H1 (cell line): ENCODE measurements around the gene MAGI2. TPM values are rescaled to one million over a fixed set of nuclear protein-coding genes. Genes with fewer than 3 reads are reported as not detected.

Experiments
- CTCF ChIA-PET: fragments of 300-600 bp; sonication (Branson Sonifier 250); formaldehyde crosslinking; loops from one replicate; lab custom pipeline; 2021; ENCODE audit not compliant: partially characterized antibody; lab: Charles Lee
- POLR2A ChIA-PET: fragments of 300-600 bp; sonication (Branson Sonifier 250); formaldehyde crosslinking; loops from one replicate; lab custom pipeline; 2021; ENCODE audit warnings: inconsistent platforms; ENCODE audit not compliant: partially characterized antibody; lab: Charles Lee
- DNase-seq, 2 experiments: peaks; one replicate each; pipeline versions ENCODE4 v3.0.0 to v3.0.0-alpha.2; 2010 to 2022; ENCODE audit warnings: low spot score in 2 of 2, low read depth in 1 of 2, mixed read lengths in 1 of 2
- FAIRE-seq: peaks from 2 replicates; lab custom pipeline; 2011; peaks lifted over from hg19 to GRCh38; lab: Jason Lieb, UNC
- H2AFZ ChIP-seq: 2 replicates; pipeline ENCODE4 v1.8.1; 2012; ENCODE audit warnings: low read length, inconsistent platforms
- H2AK5ac ChIP-seq: 2 replicates; pipeline ENCODE4 v1.6.1; 2013; ENCODE audit warnings: low read depth, low read length
- H2BK120ac ChIP-seq: replicated peaks from 2 replicates; pipeline ENCODE3; 2013; ENCODE audit warnings: low read depth, low read length, inconsistent platforms
- H2BK12ac ChIP-seq: 2 replicates; pipeline ENCODE4 v1.6.1; 2013; ENCODE audit warnings: low read depth, low read length
- H2BK15ac ChIP-seq: 2 replicates; pipeline ENCODE4 v1.6.1; 2013; ENCODE audit warnings: low read length
- H2BK20ac ChIP-seq: 2 replicates; pipeline ENCODE4 v1.6.1; 2013; ENCODE audit warnings: low read length
- H2BK5ac ChIP-seq: 2 replicates; pipeline ENCODE4 v1.6.1; 2013; ENCODE audit warnings: low read depth, low read length
- H3K14ac ChIP-seq: 2 replicates; pipeline ENCODE4 v1.6.1; 2013; ENCODE audit warnings: inconsistent platforms; ENCODE audit not compliant: insufficient read length
- H3K18ac ChIP-seq: 2 replicates; pipeline ENCODE4 v1.6.1; 2013; ENCODE audit warnings: low read length; ENCODE audit errors: extremely low read depth
- H3K23ac ChIP-seq: 2 replicates; pipeline ENCODE4 v1.6.1; 2013; ENCODE audit warnings: inconsistent platforms; ENCODE audit not compliant: insufficient read length
- H3K23me2 ChIP-seq: 2 replicates; pipeline ENCODE4 v1.6.1; 2013; ENCODE audit warnings: low read depth, low read length
- H3K27ac ChIP-seq: 2 replicates; pipeline ENCODE4 v1.6.1; 2011; ENCODE audit warnings: low read depth, low read length, inconsistent platforms
- H3K27me3 ChIP-seq, 4 experiments: replicated peaks in 1 of 4; 1 replicate in 1 of 4; 2 replicates in 3 of 4; pipeline versions ENCODE4 v1.6.1 to v1.8.1; 2011 to 2013; ENCODE audit warnings: low read length in 3 of 4, mild to moderate bottlenecking in 3 of 4, inconsistent platforms in 2 of 4, mixed read lengths in 2 of 4, moderate library complexity in 1 of 4; ENCODE audit not compliant: control insufficient read depth in 3 of 4, insufficient read depth in 3 of 4; ENCODE audit errors: extremely low read depth in 1 of 4
- H3K36me3 ChIP-seq, 4 experiments: 2 replicates each; pipeline versions ENCODE4 v1.6.1 to v1.8.1; 2011 to 2013; ENCODE audit warnings: mild to moderate bottlenecking in 4 of 4, low read length in 3 of 4, moderate library complexity in 2 of 4, control low read depth in 1 of 4, inconsistent platforms in 1 of 4; ENCODE audit not compliant: insufficient read depth in 4 of 4, control insufficient read depth in 2 of 4
- H3K4ac ChIP-seq: replicated peaks from 2 replicates; pipeline ENCODE3; 2013; ENCODE audit warnings: low read length, low read depth, mixed read lengths, inconsistent platforms; ENCODE audit not compliant: insufficient read length
- H3K4me1 ChIP-seq, 4 experiments: replicated peaks in 1 of 4; 1 replicate in 1 of 4; 2 replicates in 3 of 4; pipeline versions ENCODE4 v1.6.1 to v1.8.1; 2011 to 2013; ENCODE audit warnings: low read length in 3 of 4, inconsistent platforms in 2 of 4, mixed read lengths in 1 of 4; ENCODE audit not compliant: insufficient read depth in 4 of 4, control insufficient read depth in 3 of 4
- H3K4me2 ChIP-seq, 2 experiments: 2 replicates each; pipeline versions ENCODE4 v1.6.1 to v1.8.1; 2011 to 2013; ENCODE audit warnings: low read depth in 2 of 2, low read length in 2 of 2, control low read depth in 1 of 2, inconsistent platforms in 1 of 2, mild to moderate bottlenecking in 1 of 2; ENCODE audit not compliant: insufficient read depth in 1 of 2
- H3K4me3 ChIP-seq, 4 experiments: fragments of 200-600, 300-600 bp in 1 of 4; sonication (generic), shearing (Covaris generic), sonication (Bioruptor Twin) in 1 of 4; 2 replicates each; pipeline versions ENCODE4 v1.5.1 to v1.8.1; 2011 to 2016; ENCODE audit warnings: low read length in 4 of 4, low read depth in 3 of 4, control low read depth in 2 of 4, inconsistent platforms in 2 of 4, mild to moderate bottlenecking in 2 of 4, mixed read lengths in 1 of 4, moderate library complexity in 1 of 4; ENCODE audit not compliant: insufficient read depth in 2 of 4; ENCODE audit errors: extremely low read depth in 1 of 4
- H3K56ac ChIP-seq: replicated peaks from 2 replicates; pipeline ENCODE3; 2013; ENCODE audit warnings: low read depth, mild to moderate bottlenecking, mixed read lengths, low read length, inconsistent platforms; ENCODE audit not compliant: insufficient read length
- H3K79me1 ChIP-seq: 2 replicates; pipeline ENCODE4 v1.6.1; 2013; ENCODE audit warnings: low read depth, low read length, control low read depth
- H3K79me2 ChIP-seq, 2 experiments: 2 replicates each; pipeline versions ENCODE4 v1.6.1 to v1.8.1; 2012 to 2013; ENCODE audit warnings: low read length in 2 of 2, mild to moderate bottlenecking in 2 of 2, inconsistent platforms in 1 of 2; ENCODE audit not compliant: insufficient read depth in 2 of 2, control insufficient read depth in 1 of 2
- H3K9ac ChIP-seq, 4 experiments: replicated peaks in 1 of 4; 1 replicate in 1 of 4; 2 replicates in 3 of 4; pipeline versions ENCODE4 v1.6.1 to v1.8.1; 2011 to 2013; ENCODE audit warnings: low read depth in 3 of 4, low read length in 3 of 4, control low read depth in 2 of 4, mild to moderate bottlenecking in 2 of 4, moderate library complexity in 2 of 4, inconsistent platforms in 1 of 4; ENCODE audit errors: extremely low read depth in 1 of 4
- H3K9me3 ChIP-seq, 2 experiments: 2 replicates each; pipeline versions ENCODE4 v1.6.1 to v1.8.1; 2012 to 2013; ENCODE audit warnings: mild to moderate bottlenecking in 2 of 2, moderate library complexity in 2 of 2, control low read depth in 1 of 2, inconsistent platforms in 1 of 2, low read depth in 1 of 2, low read length in 1 of 2, mixed read lengths in 1 of 2; ENCODE audit not compliant: insufficient read depth in 2 of 2
- H4K20me1 ChIP-seq, 2 experiments: replicated peaks in 1 of 2; 2 replicates each; pipeline versions ENCODE3 to v1.8.1; 2011 to 2013; ENCODE audit warnings: inconsistent platforms in 2 of 2, low read length in 2 of 2, mild to moderate bottlenecking in 1 of 2; ENCODE audit not compliant: insufficient read depth in 2 of 2, control insufficient read depth in 1 of 2
- H4K5ac ChIP-seq: 2 replicates; pipeline ENCODE4 v1.6.1; 2013; ENCODE audit warnings: low read length, low read depth, mixed read lengths, inconsistent platforms; ENCODE audit not compliant: insufficient read length
- H4K8ac ChIP-seq: 2 replicates; pipeline ENCODE4 v1.8.0; 2013; ENCODE audit warnings: mild to moderate bottlenecking, moderate library complexity, low read length, inconsistent platforms; ENCODE audit not compliant: insufficient read depth; ENCODE audit errors: extremely low read depth
- H4K91ac ChIP-seq: replicated peaks from 2 replicates; pipeline ENCODE3; 2013; ENCODE audit warnings: low read length, mixed read lengths, inconsistent platforms; ENCODE audit not compliant: insufficient read length
- BACH1 ChIP-seq: IDR thresholded peaks from 2 replicates; pipeline ENCODE4 v1.6.1; 2012; ENCODE audit warnings: low read length, improper control_type of control experiment
- EGR1 ChIP-seq: IDR thresholded peaks from 2 replicates; pipeline ENCODE4 v1.6.1; 2011; ENCODE audit warnings: low read depth, low read length, borderline replicate concordance
- RNF2 ChIP-seq: fragments of 200-900, 300-1000 bp; sonication (generic); IDR thresholded peaks from 2 replicates; pipeline ENCODE4 v1.7.1; 2016; ENCODE audit warnings: borderline replicate concordance, low read depth, mild to moderate bottlenecking, antibody characterized with exemption, low read length; ENCODE audit not compliant: poor library complexity, severe bottlenecking; ENCODE audit errors: missing control alignments
- RXRA ChIP-seq: IDR thresholded peaks from 2 replicates; pipeline ENCODE4 v1.6.1; 2011; ENCODE audit warnings: low read depth, mild to moderate bottlenecking, low read length, moderate library complexity; ENCODE audit not compliant: insufficient read depth
- SIRT6 ChIP-seq: IDR thresholded peaks from one replicate; pipeline ENCODE4 v1.7.1; 2012; ENCODE audit warnings: low read length, inconsistent platforms
- SP4 ChIP-seq: IDR thresholded peaks from 2 replicates; pipeline ENCODE4 v1.6.1; 2012; ENCODE audit warnings: low read length, inconsistent platforms
- SUZ12 ChIP-seq: fragments of 200-600 bp; sonication (generic); IDR thresholded peaks from 2 replicates; pipeline ENCODE4 v1.6.1; 2012; ENCODE audit warnings: mild to moderate bottlenecking, inconsistent platforms, low read length, moderate library complexity, mixed read lengths
- TCF12 ChIP-seq: IDR thresholded peaks from 2 replicates; pipeline ENCODE4 v1.6.1; 2011; ENCODE audit warnings: low read depth, mild to moderate bottlenecking, low read length
- WGBS, 2 experiments: shearing (Covaris generic) in 1 of 2; methylation state at CpG; one replicate each; pipeline versions ENCODE4 v1.1.6 to v1.1.7; 2013 to 2015; ENCODE audit warnings: low lambda C conversion rate in 2 of 2, mixed read lengths in 2 of 2, inconsistent platforms in 1 of 2, low coverage in 1 of 2, missing lambda C conversion rate in 1 of 2; ENCODE audit not compliant: insufficient replicate concordance in 2 of 2, insufficient coverage in 1 of 2, insufficient read length in 1 of 2; ENCODE audit errors: extremely low coverage in 1 of 2, missing lambda C conversion rate in 1 of 2; 5-methylcytosine and 5-hydroxymethylcytosine counted together
- polyA plus RNA-seq, 7 experiments: library from polyadenylated mRNA; depleted of rRNA in 3 of 7; stranded (reverse) in 5 of 7; unstranded in 2 of 7; fragments of >200 nt in 5 of 7; fragments of 200-250 nt in 2 of 7; gene quantifications; 1 replicate in 5 of 7; 2 replicates in 1 of 7; 4 replicates in 1 of 7; pipeline versions ENCODE4 v1.2.1 to v1.2.3, GENCODE V29; 2011 to 2013; ENCODE audit warnings: missing spikeins in 2 of 7, mixed read lengths in 2 of 7
- total RNA-seq: library from RNA; stranded (reverse); fragmentation: NEBNext Ultra II Directional; extraction: Animal tissue kit (Norgen Biotek cat#: 25700); gene quantifications from 2 replicates; pipeline ENCODE4 v1.2.1, GENCODE V29; 2021

Gene MAGI2
- total and polyA plus RNA-seq, 2 of the 8 experiments (the other 6 are each of a cell fraction or from before 2014, with no cell fraction given) = 6.0 to 27.3 TPM

DNA sequence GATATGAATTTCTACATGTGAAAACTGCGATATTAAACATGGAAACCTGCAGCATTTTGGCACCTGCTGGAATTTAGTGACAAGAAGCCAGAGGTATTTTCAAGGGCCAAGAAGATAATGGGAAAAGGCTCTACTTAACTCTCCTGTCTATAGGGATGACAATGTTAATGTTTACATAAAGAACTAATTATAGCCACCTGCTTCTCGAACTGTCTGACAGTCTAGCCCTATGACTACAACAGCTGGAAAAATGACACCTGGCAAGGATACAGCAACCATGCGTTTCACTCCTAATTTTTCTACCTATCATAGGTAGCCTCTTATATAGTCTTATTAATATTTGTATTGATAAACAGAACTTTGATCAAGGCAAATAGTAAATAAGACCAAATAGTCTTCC lies 49.6 kb downstream of the MAGI2 start:
- no peak overlapping the region for H3K14ac ChIP-seq
- no peaks in the 10 kb centered on the region for H4K20me1 ChIP-seq
- H2BK15ac ChIP-seq = no peak overlapping the region
- no peak overlapping the region for H2BK120ac ChIP-seq
- ChIA-PET CTCF (no interaction called here), POLR2A (no interaction called here)
- TF ChIP-seq SUZ12 (no peak), TCF12 (no peak), RXRA (no peak), RNF2 (no peak), SIRT6 (no peak), BACH1 (no peak), SP4 (no peak), EGR1 (no peak)
- no peaks in the 10 kb centered on the region for H3K36me3 ChIP-seq
- H3K56ac ChIP-seq = no peak overlapping the region
- no peak overlapping the region for H4K5ac ChIP-seq
- no peaks in the 10 kb centered on the region for H3K4me1 ChIP-seq
- DNase-seq (no peak), FAIRE-seq (no peak)
- no peak overlapping the region for H2AK5ac ChIP-seq
- H4K91ac ChIP-seq = no peak overlapping the region
- no peak overlapping the region for H3K4me2 ChIP-seq
- no peaks in the 10 kb centered on the region for H3K27me3 ChIP-seq
- no peak overlapping the region for H3K23ac ChIP-seq
- no peak overlapping the region for H3K9ac ChIP-seq
- no peaks in the 10 kb centered on the region for H3K9me3 ChIP-seq
- H3K23me2 ChIP-seq = no peaks in the 10 kb centered on the region
- no peak overlapping the region for H2BK20ac ChIP-seq
- H2BK12ac ChIP-seq = no peak overlapping the region
- H2AFZ ChIP-seq = no peak overlapping the region
- no peaks in the 10 kb centered on the region for H3K79me2 ChIP-seq
- H3K27ac ChIP-seq = no peak overlapping the region
- H3K79me1 ChIP-seq = no peaks in the 10 kb centered on the region
- no peak overlapping the region for H2BK5ac ChIP-seq
- H4K8ac ChIP-seq = no peak overlapping the region
- no peak overlapping the region for H3K4ac ChIP-seq
- H3K18ac ChIP-seq = no peak overlapping the region
- WGBS, 2 experiments = 88% methylated on average over 3 of the region's 3 CpGs; no CpG with 5 or more reads in 1 of the 2 experiments
- no peak overlapping the region for H3K4me3 ChIP-seq
